ENCODE results near the gene SIGLEC5.

The SIGLEC5 gene

DNA sequence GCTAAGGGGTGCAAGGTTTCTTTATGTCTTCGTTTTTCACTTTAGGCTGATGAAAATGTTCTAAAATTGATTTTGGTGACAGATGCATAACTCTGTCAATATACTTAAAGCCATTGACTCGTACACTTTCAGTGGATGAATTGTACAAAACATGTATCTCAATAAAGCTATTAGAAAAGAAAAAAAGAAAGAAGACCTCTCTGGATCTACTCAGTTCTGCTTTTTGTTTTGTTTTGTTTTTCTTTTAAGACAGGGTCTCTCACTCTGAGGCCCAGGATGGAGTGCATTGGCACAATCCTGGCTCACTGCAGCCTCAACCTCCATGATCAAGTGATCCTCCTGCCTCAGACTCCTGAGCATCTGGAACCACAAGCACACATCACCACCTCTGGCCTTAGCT, 3.5 kb downstream of the SIGLEC5 start:
- no peak for DNase-seq (ENCODE audit: extremely low read depth, insufficient read length)
- H3K36me3 ChIP-seq (ENCODE audit: control insufficient read depth, insufficient read depth, low read length) = no peaks in the 10 kb centered on the region
- no peaks in the 10 kb centered on the region; the same call in 1 of the 2 replicates for H3K27me3 ChIP-seq (replicated peaks; ENCODE audit: control insufficient read depth, insufficient read depth, low read length)
- TF ChIP-seq, protein P1, sequence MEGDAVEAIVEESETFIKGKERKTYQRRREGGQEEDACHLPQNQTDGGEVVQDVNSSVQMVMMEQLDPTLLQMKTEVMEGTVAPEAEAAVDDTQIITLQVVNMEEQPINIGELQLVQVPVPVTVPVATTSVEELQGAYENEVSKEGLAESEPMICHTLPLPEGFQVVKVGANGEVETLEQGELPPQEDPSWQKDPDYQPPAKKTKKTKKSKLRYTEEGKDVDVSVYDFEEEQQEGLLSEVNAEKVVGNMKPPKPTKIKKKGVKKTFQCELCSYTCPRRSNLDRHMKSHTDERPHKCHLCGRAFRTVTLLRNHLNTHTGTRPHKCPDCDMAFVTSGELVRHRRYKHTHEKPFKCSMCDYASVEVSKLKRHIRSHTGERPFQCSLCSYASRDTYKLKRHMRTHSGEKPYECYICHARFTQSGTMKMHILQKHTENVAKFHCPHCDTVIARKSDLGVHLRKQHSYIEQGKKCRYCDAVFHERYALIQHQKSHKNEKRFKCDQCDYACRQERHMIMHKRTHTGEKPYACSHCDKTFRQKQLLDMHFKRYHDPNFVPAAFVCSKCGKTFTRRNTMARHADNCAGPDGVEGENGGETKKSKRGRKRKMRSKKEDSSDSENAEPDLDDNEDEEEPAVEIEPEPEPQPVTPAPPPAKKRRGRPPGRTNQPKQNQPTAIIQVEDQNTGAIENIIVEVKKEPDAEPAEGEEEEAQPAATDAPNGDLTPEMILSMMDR (IDR thresholded peaks at IDR 0.05; ENCODE audit: insufficient read depth, low read length, poor library complexity, severe bottlenecking) = no peak
- H3K4me3 ChIP-seq (replicated peaks; ENCODE audit: low read depth, low read length) = no peak overlapping the region

DNA sequence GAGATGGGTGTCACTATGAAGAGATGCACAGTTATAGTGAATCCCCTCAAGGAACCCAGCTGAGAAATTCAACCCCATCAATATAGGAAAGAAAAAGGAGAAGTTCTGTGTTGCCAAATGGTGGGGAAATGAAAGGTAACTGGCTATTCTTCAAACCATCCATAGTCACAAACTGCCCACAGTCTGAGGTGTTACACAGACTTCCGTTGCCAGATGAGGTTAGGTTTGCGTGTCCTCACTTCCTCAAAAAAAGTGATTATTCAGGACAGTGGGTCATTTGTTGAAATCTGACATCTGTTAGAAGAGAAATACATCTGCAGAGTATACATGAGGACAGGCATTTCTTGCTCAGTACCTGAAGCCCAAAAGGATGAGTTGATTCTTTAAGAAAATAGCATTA, 9.0 kb downstream of the SIGLEC5 start:
- no peaks in the 10 kb centered on the region for H3K27me3 ChIP-seq (replicated peaks; ENCODE audit: control insufficient read depth, insufficient read depth, low read length)
- TF ChIP-seq, protein P1 (IDR thresholded peaks at IDR 0.05; ENCODE audit: insufficient read depth, low read length, poor library complexity, severe bottlenecking) = no peak
- H3K4me3 ChIP-seq (replicated peaks; ENCODE audit: low read depth, low read length) = no peak overlapping the region
- peak; percentile 65 for DNase-seq (ENCODE audit: extremely low read depth, insufficient read length)
- no peaks in the 10 kb centered on the region for H3K36me3 ChIP-seq (ENCODE audit: control insufficient read depth, insufficient read depth, low read length)

DNA sequence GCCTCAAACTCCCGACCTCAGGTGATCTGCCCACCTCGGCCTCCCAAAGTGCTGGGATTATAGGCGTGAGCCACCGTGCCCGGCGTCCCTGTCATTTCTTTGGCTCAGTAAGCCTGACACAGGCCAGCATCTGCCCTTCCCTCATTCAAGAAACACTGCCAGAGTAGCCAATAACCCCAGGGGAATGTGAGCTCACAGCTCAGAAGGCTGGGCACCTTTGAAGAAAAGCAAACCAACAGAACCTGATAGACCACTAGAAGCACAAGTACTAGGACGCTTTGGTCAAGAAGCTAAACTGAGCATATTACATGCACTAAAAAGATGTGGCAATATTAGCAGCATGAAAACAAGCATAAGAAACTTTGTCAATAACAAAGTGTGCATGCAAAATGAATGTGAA, 14.2 kb downstream of the SIGLEC5 start:
- no peaks in the 10 kb centered on the region for H3K27me3 ChIP-seq (replicated peaks; ENCODE audit: control insufficient read depth, insufficient read depth, low read length)
- TF ChIP-seq, protein P1 (IDR thresholded peaks at IDR 0.05; ENCODE audit: insufficient read depth, low read length, poor library complexity, severe bottlenecking) = no peak
- DNase-seq (ENCODE audit: extremely low read depth, insufficient read length) = no peak
- H3K4me3 ChIP-seq (replicated peaks; ENCODE audit: low read depth, low read length) = no peak overlapping the region
- H3K36me3 ChIP-seq (ENCODE audit: control insufficient read depth, insufficient read depth, low read length) = no peaks in the 10 kb centered on the region

DNA sequence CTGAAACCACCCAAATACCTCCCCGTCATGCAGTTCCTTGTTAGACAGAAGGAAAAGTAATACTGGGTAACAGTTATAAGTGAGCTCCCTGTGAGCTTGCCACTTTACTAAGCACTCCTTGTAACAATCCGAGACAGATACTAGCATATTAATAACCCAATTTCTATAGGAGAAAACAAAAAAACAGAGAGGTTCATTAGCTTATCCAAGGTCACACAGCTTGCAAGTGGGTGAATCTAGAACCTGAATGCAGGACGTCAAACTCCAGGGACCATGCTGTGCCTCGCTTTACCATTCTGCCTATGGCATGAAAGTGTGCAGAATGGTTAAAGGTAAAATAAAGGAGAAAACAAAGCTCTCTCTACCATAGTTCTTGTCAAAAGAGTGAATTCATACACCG, 15.4 kb downstream of the SIGLEC5 start:
- Histone ChIP-seq H3K36me3 (ENCODE audit: control insufficient read depth, insufficient read depth, low read length) (no peaks in the 10 kb centered on the region), H3K4me3 (replicated peaks; ENCODE audit: low read depth, low read length) (no peak overlapping the region), H3K27me3 (replicated peaks; ENCODE audit: control insufficient read depth, insufficient read depth, low read length) (no peaks in the 10 kb centered on the region)
- DNase-seq (ENCODE audit: extremely low read depth, insufficient read length) = no peak
- TF ChIP-seq, protein P1 (IDR thresholded peaks at IDR 0.05; ENCODE audit: insufficient read depth, low read length, poor library complexity, severe bottlenecking) = no peak

DNA sequence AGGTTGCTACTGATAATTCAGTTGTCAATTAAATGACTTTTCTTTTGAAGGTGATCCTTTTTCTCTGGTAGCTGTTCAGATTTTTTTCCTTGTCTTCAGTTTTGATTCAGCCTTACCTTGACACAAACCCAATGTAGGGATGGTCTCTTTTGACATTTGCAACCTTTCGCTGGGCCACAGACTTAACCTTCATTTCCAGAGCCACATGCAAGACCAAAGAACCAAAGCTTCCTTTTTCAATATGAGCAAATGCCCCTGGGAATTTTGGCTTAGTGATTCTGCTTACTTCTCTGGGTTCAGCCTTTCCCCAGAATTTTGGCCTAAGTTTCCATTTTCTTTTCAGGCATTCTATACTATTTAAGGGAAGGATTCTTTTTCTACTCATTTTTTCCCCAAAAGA, 19.6 kb downstream of the SIGLEC5 start:
- no peak overlapping the region for H3K4me3 ChIP-seq (replicated peaks; ENCODE audit: low read depth, low read length)
- TF ChIP-seq, protein P1 (IDR thresholded peaks at IDR 0.05; ENCODE audit: insufficient read depth, low read length, poor library complexity, severe bottlenecking) = no peak
- no peak for DNase-seq (ENCODE audit: extremely low read depth, insufficient read length)
- H3K36me3 ChIP-seq (ENCODE audit: control insufficient read depth, insufficient read depth, low read length) = no peaks in the 10 kb centered on the region
- no peaks in the 10 kb centered on the region for H3K27me3 ChIP-seq (replicated peaks; ENCODE audit: control insufficient read depth, insufficient read depth, low read length)

DNA sequence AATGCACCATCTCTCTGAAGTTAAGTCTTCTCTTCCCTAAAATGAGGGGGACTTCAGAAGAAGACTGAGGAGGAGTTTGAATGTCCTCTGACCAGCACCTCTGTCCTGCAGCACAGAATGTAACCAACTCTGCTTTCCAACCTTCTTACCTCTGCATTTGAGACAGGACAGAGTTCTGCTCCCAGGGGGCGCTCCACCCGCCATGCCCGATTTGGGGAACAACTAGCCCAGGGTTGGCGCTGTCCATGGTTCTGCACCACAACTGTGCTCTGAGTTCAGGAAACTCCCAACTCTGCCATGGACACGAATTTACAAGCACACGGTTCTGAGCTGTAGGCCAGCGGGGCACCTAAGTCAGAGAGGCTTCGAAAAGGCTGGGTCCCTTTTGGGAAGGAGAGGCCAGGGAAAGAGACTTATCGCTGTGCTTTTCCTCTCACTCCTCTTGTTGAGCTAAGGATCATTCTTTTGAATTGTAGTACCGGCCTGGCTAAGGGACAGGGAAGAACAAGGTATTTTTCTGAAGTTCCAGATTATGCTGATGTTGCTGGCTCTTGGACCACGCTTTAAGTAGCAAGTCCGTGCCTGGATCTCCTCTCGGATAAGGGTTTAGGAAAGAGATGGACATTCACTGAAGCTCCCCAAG, 22.2 kb downstream of the SIGLEC5 start:
- DNase-seq (ENCODE audit: extremely low read depth, insufficient read length) = peak; percentile 59
- Histone ChIP-seq H3K27me3 (replicated peaks; ENCODE audit: control insufficient read depth, insufficient read depth, low read length) (no peaks in the 10 kb centered on the region), H3K4me3 (replicated peaks; ENCODE audit: low read depth, low read length) (no peak overlapping the region)

More for the DNA sequence above, 22.2 kb downstream of the SIGLEC5 start:
- TF ChIP-seq, protein P1 (IDR thresholded peaks at IDR 0.05; ENCODE audit: insufficient read depth, low read length, poor library complexity, severe bottlenecking) = peak; percentile 82
- H3K36me3 ChIP-seq (ENCODE audit: control insufficient read depth, insufficient read depth, low read length) = no peaks in the 10 kb centered on the region
